Gastrocnemius medialis (tissue), 4 donors: ENCODE measurements around the gene AGAP6.
"Not testable (repeated sequence)": the region's sequence is repeated elsewhere in the genome, so short reads cannot be mapped to it uniquely, and the experiment has no call there.

Experiments
- POLR2A ChIP-seq, 2 donors: fragments of 450-650 bp; IDR thresholded peaks; one replicate each; pipeline ENCODE4 v1.6.1; 2017; ENCODE audit warnings: antibody characterized with exemption in 2 of 2, mild to moderate bottlenecking in 2 of 2, moderate library complexity in 2 of 2
- TF ChIP-seq, protein P1 (sequence below), 5 experiments: fragments of 450-650 bp in 3 of 5; fragments of 200-600 bp in 2 of 5; sonication (generic) in 2 of 5; IDR thresholded peaks in 4 of 5; conservative IDR thresholded peaks in 1 of 5; 1 replicate in 4 of 5; 2 replicates in 1 of 5; pipeline ENCODE4 v1.5.1; 2016 to 2019; ENCODE audit warnings: antibody characterized with exemption in 5 of 5, mild to moderate bottlenecking in 3 of 5, moderate library complexity in 3 of 5

GRCh38 chr10:50055494-50056292, 67.5 kb downstream of the AGAP6 start:
- TF ChIP-seq, protein P1, sequence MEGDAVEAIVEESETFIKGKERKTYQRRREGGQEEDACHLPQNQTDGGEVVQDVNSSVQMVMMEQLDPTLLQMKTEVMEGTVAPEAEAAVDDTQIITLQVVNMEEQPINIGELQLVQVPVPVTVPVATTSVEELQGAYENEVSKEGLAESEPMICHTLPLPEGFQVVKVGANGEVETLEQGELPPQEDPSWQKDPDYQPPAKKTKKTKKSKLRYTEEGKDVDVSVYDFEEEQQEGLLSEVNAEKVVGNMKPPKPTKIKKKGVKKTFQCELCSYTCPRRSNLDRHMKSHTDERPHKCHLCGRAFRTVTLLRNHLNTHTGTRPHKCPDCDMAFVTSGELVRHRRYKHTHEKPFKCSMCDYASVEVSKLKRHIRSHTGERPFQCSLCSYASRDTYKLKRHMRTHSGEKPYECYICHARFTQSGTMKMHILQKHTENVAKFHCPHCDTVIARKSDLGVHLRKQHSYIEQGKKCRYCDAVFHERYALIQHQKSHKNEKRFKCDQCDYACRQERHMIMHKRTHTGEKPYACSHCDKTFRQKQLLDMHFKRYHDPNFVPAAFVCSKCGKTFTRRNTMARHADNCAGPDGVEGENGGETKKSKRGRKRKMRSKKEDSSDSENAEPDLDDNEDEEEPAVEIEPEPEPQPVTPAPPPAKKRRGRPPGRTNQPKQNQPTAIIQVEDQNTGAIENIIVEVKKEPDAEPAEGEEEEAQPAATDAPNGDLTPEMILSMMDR (IDR thresholded peaks at IDR 0.05 in 4 of 5, conservative IDR thresholded peaks at IDR 0.05 in 1 of 5) = not testable (repeated sequence)
- not testable (repeated sequence) for TF ChIP-seq POLR2A (IDR thresholded peaks at IDR 0.05)
